Measurements from ENCODE around the gene AK2.
"Not testable (repeated sequence)": the region's sequence is repeated elsewhere in the genome, so short reads cannot be mapped to it uniquely, and the experiment has no call there.

GRCh38 chr1:33046234-33046633 lies 9.6 kb upstream of the AK2 start:
- TF ChIP-seq EP300, CTCF, POLR2A (IDR thresholded peaks at IDR 0.05): not testable (repeated sequence)

Data from sigmoid colon (tissue), 4 donors.